Calu3 (cell line): ENCODE data around the gene TAF4B. TPM values are rescaled to one million over a fixed set of nuclear protein-coding genes. Genes with fewer than 3 reads are reported as not detected.
"Not testable (repeated sequence)": the region's sequence is repeated elsewhere in the genome, so short reads cannot be mapped to it uniquely, and the experiment has no call there.

Experiments used
- BruUV-seq: library from RNA; stranded (reverse); fragments of 400-500 nt; replicated peaks from 2 replicates; lab custom pipeline; 2021; lab: Mats Ljungman, UMichigan
- CTCF ChIA-PET: fragments of 300-600 bp; sonication (Branson Sonifier 250); formaldehyde crosslinking; loops from one replicate; lab custom pipeline; 2022; ENCODE audit warnings: antibody characterized with exemption; lab: Charles Lee
- DNase-seq: peaks from one replicate; pipeline ENCODE4 v3.0.0; 2022
- H3K27ac Mint-ChIP-seq: one replicate; pipeline ENCODE4 v1.8.0; 2022; ENCODE audit warnings: mixed read lengths; ENCODE audit not compliant: unreplicated experiment
- H3K27me3 Mint-ChIP-seq: one replicate; pipeline ENCODE4 v1.8.0; 2022; ENCODE audit warnings: mixed read lengths; ENCODE audit not compliant: unreplicated experiment
- H3K36me3 Mint-ChIP-seq: one replicate; pipeline ENCODE4 v1.8.0; 2022; ENCODE audit warnings: mild to moderate bottlenecking, moderate library complexity, mixed read lengths; ENCODE audit not compliant: insufficient read depth, unreplicated experiment
- H3K4me1 Mint-ChIP-seq: one replicate; pipeline ENCODE4 v1.8.0; 2022; ENCODE audit warnings: mild to moderate bottlenecking, low read depth, mixed read lengths; ENCODE audit not compliant: unreplicated experiment
- H3K4me3 Mint-ChIP-seq: one replicate; pipeline ENCODE4 v1.8.0; 2022; ENCODE audit warnings: mild to moderate bottlenecking, low read depth, moderate library complexity, mixed read lengths; ENCODE audit not compliant: unreplicated experiment
- H3K9me3 Mint-ChIP-seq: one replicate; pipeline ENCODE4 v1.8.0; 2022; ENCODE audit warnings: low read depth, mixed read lengths; ENCODE audit not compliant: unreplicated experiment
- CTCF ChIP-seq: fragments of 200-600 bp; IDR thresholded peaks from one replicate; pipeline ENCODE4 v1.8.0; 2022; ENCODE audit warnings: antibody characterized with exemption; ENCODE audit not compliant: unreplicated experiment
- intact Hi-C: fragments of 100-400 bp; cut with micrococcal nuclease; formaldehyde crosslinking; loops from one replicate; pipeline ENCODE4 v1.10.0; 2022; ENCODE audit not compliant: unreplicated experiment
- total RNA-seq: library from RNA; stranded (reverse); gene quantifications from 2 replicates; pipeline ENCODE4 v1.2.3, GENCODE V29; 2022

TAF4B gene
- total RNA-seq, 1 experiment from 2014 or later, result 9.6 TPM

GRCh38 chr18:26370037-26370436 lies 143.8 kb downstream of the TAF4B start:
- Mint-ChIP-seq H3K4me3 (no peak overlapping the region), H3K36me3 (peaks cover 4% of the 10 kb centered on the region), H3K4me1 (no peaks in the 10 kb centered on the region), H3K27ac (no peak overlapping the region), H3K27me3 (no peaks in the 10 kb centered on the region), H3K9me3 (no peaks in the 10 kb centered on the region)
- no TSS peak for BruUV-seq
- CTCF ChIA-PET, result interaction anchor here (1.2 kb wide), 1 partner anchor 14 kb away, joined by 5 read pairs; no protein-coding TSS in a partner anchor
- no peak for DNase-seq
- intact Hi-C loops, result no loop called here
- no peak for TF ChIP-seq CTCF

GRCh38 chr18:26376105-26376504 lies 149.9 kb downstream of the TAF4B start:
- Mint-ChIP-seq H3K4me1 (no peaks in the 10 kb centered on the region), H3K9me3 (no peaks in the 10 kb centered on the region), H3K4me3 (no peak overlapping the region), H3K36me3 (no peaks in the 10 kb centered on the region), H3K27me3 (no peaks in the 10 kb centered on the region), H3K27ac (no peak overlapping the region)
- CTCF ChIA-PET, result interaction anchor here (0.6 kb wide), 2 partner anchors 307 to 499 kb away, joined by 3 read pairs; no protein-coding TSS in a partner anchor
- TF ChIP-seq CTCF, result no peak
- BruUV-seq, result no TSS peak
- no peak for DNase-seq
- intact Hi-C loops, result no loop called here

GRCh38 chr18:26378701-26379100 lies 152.5 kb downstream of the TAF4B start:
- CTCF ChIA-PET, result no interaction called here
- Mint-ChIP-seq H3K4me1 (peaks cover 10% of the 10 kb centered on the region), H3K36me3 (no peaks in the 10 kb centered on the region), H3K27me3 (no peaks in the 10 kb centered on the region), H3K27ac (no peak overlapping the region), H3K9me3 (no peaks in the 10 kb centered on the region), H3K4me3 (no peak overlapping the region)
- no peak for DNase-seq
- BruUV-seq, result no TSS peak
- intact Hi-C loops, result no loop called here
- no peak for TF ChIP-seq CTCF

- BruUV-seq, H3K4me3 Mint-ChIP-seq, H3K27ac Mint-ChIP-seq, CTCF ChIA-PET, H3K27me3 Mint-ChIP-seq, DNase-seq, H3K36me3 Mint-ChIP-seq, intact Hi-C loops, H3K9me3 Mint-ChIP-seq: not testable (repeated sequence)
- peaks cover 37% of the 10 kb centered on the region for H3K4me1 Mint-ChIP-seq
These were observed 155.3 kb downstream of the TAF4B start for GRCh38 chr18:26381555-26381954.
